Measurements from ENCODE around the gene INS.

The INS gene

DNA sequence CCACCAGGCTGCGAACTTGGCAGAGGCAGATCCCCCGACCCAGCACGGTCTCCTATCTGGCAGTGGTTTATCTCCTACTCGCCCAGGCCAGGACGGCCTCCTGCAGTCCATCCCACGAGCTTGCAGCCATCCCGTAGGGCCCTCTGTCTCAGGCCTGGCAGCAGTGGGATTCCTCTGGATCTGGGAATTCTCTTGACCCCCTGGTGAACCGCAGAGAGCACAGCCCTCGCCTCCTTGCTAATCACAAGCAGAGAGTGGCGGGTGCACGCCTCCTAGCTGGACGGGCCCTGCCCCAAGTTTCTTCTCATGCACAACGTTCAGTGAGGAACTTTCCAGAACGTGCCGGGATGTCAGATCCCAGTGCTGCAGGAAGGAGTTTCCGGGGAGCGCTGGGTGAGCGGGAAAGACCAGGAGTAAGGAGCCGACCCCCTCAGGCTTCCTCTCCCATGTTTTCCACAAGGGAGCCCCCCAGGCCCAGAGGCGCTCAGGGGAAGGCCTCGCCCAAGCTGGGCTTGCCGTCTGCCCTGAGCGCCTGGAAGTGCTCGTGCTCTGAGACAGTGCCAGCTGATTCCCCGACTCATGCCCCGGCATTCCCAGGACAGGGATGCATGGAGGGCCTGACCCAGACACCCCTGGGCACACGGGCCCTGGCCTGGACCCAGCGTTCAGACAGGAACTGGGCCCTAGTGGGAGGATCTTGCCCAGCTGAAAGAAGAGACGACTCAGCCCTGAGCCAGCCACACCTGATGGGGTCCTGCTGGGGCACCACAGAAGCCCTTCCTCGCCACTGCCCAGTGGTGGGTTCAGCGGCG lies 46.4 kb downstream of the INS start:
- Histone ChIP-seq H3K4me3 (ENCODE audit: low read length in 2 of 2) (no peak overlapping the region), H3K4me1 (ENCODE audit: control insufficient read depth in 2 of 2, insufficient read depth in 2 of 2, low read length in 2 of 2) (no peaks in the 10 kb centered on the region)

DNA sequence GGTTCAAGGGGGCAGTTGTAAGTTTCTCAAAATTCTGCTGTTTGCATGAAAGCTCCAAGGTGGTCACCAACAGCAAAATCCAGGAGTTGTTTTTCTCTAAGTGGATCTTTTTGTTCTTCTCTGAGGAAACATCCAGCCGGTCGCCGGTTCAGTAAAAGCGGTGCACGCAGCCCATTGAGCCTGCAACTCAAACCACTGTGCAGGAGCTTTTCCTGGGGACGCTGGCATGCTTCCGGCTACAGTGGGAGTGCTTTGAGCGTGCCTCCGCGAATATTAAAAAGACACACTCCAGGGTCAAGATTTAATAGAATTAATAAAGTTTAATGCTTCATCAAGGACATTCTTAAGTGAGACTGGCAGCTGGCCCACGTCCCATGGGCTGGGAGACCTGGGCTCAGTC lies 47.2 kb downstream of the INS start:
- Histone ChIP-seq H3K27ac (ENCODE audit: low read depth in 2 of 2, low read length in 2 of 2) (no peak overlapping the region), H3K27me3 (ENCODE audit: control insufficient read depth in 2 of 2, insufficient read depth in 2 of 2, low read length in 2 of 2) (no peaks in the 10 kb centered on the region), H3K9me3 (ENCODE audit: control insufficient read depth in 2 of 2, low read length in 2 of 2) (peaks cover 0 to 4% of the 10 kb centered on the region in 2 donors), H3K4me1 (ENCODE audit: control insufficient read depth in 2 of 2, insufficient read depth in 2 of 2, low read length in 2 of 2) (no peaks in the 10 kb centered on the region), H3K36me3 (ENCODE audit: control insufficient read depth in 2 of 2, insufficient read depth in 2 of 2, low read length in 2 of 2) (no peaks in the 10 kb centered on the region), H3K4me3 (ENCODE audit: low read length in 2 of 2) (no peak overlapping the region), H3K9ac (ENCODE audit: low read depth in 1 of 2, low read length in 2 of 2) (no peak overlapping the region)

More for the DNA sequence above, 46.4 kb downstream of the INS start:
- Histone ChIP-seq H3K27ac (ENCODE audit: low read depth in 2 of 2, low read length in 2 of 2) (no peak overlapping the region), H3K9me3 (ENCODE audit: control insufficient read depth in 2 of 2, low read length in 2 of 2) (peaks cover 0 to 4% of the 10 kb centered on the region in 2 donors), H3K27me3 (ENCODE audit: control insufficient read depth in 2 of 2, insufficient read depth in 2 of 2, low read length in 2 of 2) (peaks cover 0 to 1% of the 10 kb centered on the region in 2 donors), H3K9ac (ENCODE audit: low read depth in 1 of 2, low read length in 2 of 2) (no peak overlapping the region), H3K36me3 (ENCODE audit: control insufficient read depth in 2 of 2, insufficient read depth in 2 of 2, low read length in 2 of 2) (no peaks in the 10 kb centered on the region)

DNA sequence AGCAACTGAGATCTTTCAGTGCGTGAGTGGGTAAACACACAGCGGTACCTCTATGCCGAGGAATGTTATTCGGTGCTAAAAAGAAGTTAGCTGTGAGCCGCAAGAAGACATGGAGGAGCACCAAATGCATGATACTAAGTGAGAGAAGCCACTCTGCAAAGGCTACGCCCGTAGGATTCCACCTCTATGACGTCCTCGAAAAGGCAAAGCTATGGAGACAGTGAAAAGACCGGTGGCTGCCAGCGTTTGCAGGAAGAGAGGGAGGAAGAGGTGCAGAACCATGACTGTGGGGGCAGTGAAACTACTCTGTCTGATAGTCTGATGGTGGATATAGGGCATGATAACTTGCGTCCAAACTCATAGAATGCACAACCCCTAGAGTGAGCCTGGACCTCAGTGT lies 50.5 kb downstream of the INS start:
- Histone ChIP-seq H3K9me3 (ENCODE audit: control insufficient read depth in 2 of 2, low read length in 2 of 2) (no peaks in the 10 kb centered on the region), H3K9ac (ENCODE audit: low read depth in 1 of 2, low read length in 2 of 2) (no peak overlapping the region), H3K27me3 (ENCODE audit: control insufficient read depth in 2 of 2, insufficient read depth in 2 of 2, low read length in 2 of 2) (no peaks in the 10 kb centered on the region), H3K27ac (ENCODE audit: low read depth in 2 of 2, low read length in 2 of 2) (no peak overlapping the region), H3K4me1 (ENCODE audit: control insufficient read depth in 2 of 2, insufficient read depth in 2 of 2, low read length in 2 of 2) (no peaks in the 10 kb centered on the region), H3K36me3 (ENCODE audit: control insufficient read depth in 2 of 2, insufficient read depth in 2 of 2, low read length in 2 of 2) (no peaks in the 10 kb centered on the region), H3K4me3 (ENCODE audit: low read length in 2 of 2) (no peak overlapping the region)

Data from mucosa of rectum (tissue), 2 donors.